Activated CD4-positive, alpha-beta T cell treated with anti-CD3 and anti-CD28 coated beads, Interleukin-2, amount 50 U/mL, for 48 hours (primary cell): ENCODE measurements around the gene YPEL5.

Experiments
- DNase-seq, 2 experiments: peaks; one replicate each; pipeline ENCODE4 v3.0.0-alpha.2; 2020

Gene YPEL5

DNA sequence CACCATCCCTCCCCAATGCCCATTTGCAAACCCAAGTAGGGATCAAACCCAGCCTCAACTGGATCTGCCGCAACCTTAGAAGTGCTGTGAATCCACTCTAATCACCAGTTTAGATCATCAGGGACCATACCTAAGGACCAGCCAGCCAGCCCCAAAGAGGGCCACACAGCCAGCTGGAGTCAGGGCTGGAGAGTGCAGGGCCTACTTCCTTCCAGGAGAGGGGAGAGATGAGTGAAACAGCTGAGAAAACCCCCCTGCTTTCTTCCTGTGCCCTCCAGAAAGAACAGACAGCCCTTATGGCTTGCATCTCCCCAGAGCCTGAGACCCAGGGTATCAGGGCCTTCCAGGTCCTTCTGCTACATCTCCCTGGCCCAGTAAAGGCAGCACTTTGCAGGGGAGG lies 25.8 kb downstream of the YPEL5 start:
- DNase-seq: no peak

DNA sequence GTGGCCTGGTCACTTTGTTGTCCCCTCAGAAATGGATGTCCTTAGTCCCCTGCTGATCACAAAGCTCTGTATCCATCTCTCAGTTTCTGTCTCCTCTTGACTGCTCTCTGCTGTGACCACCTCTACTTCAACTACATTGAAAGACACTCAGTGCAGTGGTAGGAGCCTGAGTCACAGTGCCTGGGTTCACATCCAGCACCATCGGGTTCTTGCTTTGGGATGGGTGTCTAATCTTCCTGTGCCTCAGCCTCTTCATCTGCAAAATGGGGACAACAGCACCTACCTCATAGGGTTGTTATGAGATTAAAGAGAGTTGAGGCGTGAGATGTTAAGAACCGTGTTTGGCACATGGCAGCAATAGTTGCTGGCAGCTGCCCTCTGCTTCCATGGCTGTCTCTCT lies 30.6 kb downstream of the YPEL5 start:
- DNase-seq: no peak

DNA sequence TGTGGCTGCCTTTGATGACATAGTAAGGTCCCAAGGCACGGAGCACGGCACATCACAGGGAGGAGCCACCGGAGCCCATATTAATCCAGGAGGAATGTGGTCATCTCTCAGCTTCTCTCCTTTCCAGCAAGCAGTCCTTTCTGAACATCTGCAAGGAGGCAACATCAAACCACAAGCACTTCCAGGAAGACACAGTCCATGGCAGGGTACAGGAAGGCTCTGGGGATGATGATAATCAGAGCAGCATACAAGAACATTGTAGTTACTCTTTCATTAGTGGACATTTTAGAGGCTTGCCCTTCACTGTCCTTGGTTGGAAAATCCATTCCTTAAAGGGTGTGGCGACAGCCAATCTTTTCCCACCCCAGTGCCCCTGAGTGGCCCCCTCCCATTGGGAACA lies 31.1 kb downstream of the YPEL5 start:
- DNase-seq: no peak

DNA sequence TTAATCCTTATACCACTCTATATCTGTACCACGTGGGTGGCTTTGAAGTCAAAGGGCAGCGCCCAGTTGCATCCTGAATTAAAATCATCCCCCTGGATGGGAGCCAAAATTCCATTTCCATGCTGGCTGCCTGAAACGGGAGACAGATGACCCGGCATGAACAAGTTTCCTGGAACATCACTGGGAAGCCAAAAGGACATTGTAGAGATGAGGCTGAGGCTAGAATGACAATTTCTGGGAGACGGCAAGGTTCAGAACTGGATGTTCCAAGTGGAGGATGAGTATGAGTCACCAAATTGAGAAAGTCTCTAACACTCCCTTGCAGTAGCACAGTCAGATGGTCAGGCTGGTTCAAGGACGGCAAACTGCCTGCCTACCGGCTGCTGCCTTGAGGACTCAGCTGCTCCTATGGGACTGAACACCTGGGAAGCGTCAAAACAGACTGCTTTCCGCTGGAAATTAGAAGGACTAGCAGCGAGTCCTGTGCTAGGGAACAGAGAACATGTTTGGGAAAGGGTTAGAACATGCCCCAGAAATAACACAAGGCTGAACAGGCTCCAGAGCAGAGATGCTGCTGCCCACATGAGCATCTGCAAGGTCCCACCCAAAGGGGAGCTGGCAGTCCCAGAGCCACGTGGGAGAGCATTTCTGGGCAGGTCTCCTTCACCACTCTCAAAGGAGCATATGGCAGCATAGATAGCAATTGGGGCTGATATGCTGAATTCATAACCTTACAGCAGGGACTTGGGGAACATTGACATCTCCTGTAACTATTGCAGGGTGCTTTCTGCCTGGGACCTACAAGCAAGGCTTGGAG lies 32.0 kb downstream of the YPEL5 start:
- DNase-seq: no peak

DNA sequence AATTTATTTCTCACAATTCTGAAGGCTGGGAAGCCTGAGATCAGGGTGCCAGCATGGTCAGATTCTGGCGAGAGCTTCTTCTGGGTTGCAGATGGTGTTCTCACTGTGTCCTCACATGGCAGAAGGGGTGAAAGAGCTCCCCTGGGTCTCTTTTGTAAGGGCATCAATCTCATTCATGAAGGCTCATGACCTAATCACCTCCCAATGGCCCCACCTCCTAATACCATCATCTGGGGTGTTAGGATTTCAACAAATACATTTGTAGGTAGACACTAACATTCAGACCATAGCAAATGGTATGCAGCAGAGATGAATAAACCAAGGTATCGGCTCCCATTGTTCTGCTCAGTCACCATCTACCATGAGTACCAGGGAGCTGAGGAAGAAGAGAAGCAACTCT lies 32.7 kb downstream of the YPEL5 start:
- no peak for DNase-seq

DNA sequence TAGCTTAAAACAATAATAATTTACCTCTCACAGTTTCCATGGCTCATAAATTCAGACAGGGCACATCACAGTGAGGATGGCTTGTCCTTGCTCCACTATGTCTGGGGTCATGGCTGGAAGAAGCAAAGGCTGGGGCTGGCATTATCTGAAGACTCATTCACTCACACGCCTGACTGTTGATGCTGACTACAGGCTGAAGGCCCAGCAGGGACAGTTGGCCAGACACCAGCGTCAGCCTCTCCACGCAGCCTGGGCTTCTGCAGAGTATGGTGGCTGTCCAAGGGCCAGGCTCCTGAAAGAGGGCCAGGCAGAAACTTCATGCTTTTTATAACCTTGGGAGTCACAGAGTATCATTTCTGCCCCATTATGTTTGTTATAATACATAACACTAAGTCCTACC lies 33.4 kb downstream of the YPEL5 start:
- no peak for DNase-seq

DNA sequence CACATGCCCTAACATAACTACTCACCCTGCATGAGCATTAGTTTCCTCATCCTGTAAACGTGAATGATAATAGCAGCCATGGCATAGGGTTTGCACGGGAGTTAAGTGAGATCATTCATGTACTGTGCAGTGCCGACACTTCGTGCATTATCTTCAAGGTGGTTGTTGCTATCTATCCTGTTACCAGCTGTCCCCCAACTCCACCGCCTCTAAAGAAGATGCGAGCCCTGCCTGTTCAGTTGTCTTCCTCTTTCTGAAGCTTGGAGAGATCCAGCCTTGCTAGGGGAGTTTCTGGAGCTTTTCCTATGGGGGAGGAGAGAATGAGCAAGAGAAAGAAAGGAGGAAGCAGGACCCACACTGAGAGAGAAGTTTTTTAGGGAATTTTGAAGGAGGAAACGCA lies 34.4 kb downstream of the YPEL5 start:
- DNase-seq: no peak

DNA sequence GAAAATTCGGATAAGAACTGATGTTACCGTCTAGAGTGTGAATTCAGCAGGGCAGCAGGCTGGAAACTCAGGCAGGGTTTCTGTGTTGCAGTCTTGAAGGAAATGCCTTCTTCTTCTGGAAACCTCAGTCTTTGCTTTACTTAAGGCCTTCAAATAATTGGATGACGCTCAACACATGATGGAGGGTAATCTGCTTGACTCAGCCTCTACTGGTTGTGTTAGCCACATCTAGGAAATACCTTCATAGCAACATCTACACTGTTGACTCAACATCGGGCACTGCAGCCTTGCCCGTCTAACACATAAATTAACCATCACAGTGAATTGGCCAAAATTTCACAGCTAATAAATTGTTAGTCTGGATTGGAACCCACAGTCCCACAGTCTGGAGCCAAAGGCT lies 37.2 kb downstream of the YPEL5 start:
- DNase-seq: no peak

DNA sequence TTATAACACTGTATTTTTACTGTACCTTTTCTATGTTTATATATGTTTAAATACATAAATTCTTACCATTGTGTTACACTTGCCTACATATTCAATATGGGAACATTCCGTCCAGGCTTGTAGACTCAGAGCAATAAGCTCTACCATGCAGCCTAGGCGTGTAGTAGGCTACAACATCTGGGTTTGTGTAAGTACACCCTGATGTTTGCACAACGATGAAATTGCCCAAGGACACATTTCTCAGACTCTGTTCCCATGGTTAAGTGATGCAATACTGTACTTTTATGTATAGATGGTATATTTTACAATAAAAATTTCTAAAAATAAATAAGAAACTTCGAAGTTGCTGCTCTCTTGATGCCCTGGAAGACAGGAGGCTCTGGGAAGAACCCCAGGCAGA lies 38.4 kb downstream of the YPEL5 start:
- no peak for DNase-seq

DNA sequence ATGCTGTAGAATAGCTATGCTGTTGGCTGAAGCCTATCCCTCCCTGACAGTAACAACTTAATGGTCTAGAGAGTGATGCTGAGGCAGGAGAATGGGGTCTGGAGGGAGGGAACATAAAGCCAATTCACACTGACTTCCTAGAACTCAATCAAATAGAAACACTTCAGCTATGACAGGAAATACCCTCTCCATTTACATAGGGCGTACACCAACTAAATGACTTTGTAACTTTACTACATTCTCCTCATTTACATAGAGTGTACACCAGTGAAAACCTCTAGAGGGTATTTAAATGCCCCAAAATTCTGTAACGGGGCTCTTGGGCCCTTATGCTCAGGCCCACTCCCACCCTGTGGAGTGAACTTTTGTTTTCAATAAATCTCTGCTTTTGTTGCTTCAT lies 41.5 kb downstream of the YPEL5 start:
- no peak for DNase-seq

DNA sequence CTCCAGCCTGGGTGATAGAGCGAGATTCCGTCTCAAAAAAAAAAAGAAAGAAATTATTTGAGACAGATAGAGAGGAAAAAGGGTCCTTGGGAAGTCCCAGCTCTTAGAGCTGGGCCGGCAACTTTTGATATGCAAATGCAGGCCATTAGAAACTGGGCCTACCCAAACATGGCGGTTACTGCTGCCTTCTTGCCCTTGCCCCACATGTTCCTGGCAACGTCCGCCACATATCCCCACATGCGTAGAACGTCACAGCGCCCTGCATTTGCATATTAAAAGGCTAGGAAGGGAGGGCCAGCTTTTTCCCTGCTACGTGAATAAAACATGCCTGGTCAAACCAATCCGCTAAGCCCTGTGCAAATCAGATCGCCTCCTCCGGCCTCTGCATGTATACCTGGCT lies 43.8 kb downstream of the YPEL5 start:
- DNase-seq: no peak

DNA sequence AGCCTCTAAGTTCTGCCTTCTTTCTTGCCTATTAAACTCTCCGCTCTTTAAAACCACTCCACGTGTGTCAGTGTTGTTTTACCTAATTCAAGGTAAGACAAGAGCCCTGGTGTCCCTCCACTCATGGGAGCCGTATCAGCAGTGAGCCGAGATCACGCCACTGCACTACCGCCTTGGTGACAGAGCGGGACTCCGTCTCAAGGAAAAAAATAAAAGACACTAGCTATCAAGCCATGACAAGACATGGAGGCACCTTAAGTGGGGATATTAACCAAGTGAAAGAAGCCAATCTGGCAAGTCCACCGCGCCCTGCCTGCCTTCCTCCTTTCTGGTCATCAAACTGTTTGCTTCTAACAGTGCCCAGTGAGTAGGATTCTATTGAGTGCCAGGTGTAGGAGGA lies 44.3 kb downstream of the YPEL5 start:
- no peak for DNase-seq

DNA sequence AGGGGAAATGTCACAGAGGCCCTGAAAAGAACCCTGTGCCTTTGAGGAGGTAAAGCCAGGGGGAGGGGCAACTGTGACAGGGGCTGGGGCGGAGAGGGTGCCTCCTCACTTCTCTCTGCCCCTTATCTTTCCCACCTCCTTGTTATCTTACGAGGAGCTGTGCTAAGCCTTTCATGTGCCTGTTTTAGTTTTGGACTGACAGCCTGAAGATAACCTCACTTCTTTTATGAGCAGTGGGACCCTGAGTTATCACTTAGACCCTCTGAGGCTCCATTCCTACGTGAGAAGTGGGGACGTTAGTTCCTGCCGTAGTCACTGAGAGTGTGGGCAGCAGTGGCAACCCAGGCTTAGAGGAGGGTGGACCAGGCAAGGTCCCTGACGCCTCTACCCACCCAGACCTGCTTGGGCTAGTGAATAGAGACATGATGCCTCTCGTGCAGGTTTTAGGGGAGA lies 45.0 kb downstream of the YPEL5 start:
- DNase-seq: no peak

DNA sequence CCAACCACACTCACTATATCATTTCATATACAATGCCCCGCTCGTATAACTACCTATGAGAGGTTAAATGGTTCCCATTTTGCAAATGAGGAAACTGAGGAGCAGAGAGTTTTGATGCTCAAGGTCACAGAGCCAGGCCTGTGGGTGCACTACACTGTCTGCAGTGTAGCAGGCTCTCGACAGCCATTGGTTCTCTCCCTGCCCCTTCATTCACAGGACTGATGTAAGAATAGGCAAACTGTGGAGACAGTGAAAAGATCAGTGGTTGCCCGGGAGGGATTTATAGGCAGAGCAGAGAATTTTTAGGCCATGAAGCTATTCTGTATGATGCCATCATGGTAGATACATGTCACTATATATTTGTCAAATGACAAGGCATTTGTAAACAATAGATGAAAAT lies 45.5 kb downstream of the YPEL5 start:
- no peak for DNase-seq

DNA sequence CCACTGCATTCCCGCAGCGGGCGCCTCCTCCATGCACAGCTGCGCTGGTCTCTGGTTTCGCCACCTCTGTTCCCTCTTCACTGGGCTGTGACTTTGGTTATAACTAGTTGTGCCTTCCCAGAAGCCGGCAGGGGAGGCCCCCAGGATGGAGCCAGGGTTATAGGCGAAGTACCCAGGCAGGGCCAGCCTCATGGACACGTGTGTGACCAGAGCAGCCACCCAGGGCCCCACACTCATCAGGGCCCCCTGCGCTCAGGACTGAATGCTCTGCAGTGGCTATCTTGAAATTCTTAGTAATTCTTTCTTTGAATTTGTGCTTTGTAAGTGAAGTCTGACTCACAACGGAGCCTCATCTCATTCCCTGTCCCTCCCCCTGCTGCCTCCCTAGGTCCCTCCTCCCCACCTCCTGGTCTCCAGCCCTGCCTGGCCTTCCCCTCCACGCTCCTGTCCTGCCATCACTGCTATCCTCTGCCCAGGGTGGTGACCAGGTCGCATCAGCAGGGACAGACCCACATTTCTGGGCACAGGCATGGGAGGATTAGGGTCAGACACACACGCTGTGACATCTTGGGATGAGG lies 46.4 kb downstream of the YPEL5 start:
- DNase-seq: no peak

DNA sequence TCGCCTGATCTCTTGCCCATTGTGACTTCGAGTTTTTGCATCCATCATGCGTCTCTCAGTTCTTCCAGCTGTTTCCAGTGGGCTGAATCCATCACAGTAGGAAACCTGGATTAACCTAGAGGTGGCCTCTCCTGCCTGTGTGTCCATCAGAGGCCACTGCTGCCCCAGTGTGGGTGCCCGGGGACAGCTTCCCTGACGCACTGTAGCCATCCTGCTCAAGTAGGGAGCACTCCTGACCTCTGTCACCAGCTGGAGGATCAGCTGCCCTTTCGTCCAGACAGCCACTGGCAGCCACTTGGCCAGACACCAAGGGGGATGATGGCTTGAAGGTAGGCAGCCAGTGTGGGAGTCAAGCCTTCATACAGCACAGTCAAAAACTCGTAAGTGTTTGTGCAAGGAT lies 47.6 kb downstream of the YPEL5 start:
- no peak for DNase-seq

DNA sequence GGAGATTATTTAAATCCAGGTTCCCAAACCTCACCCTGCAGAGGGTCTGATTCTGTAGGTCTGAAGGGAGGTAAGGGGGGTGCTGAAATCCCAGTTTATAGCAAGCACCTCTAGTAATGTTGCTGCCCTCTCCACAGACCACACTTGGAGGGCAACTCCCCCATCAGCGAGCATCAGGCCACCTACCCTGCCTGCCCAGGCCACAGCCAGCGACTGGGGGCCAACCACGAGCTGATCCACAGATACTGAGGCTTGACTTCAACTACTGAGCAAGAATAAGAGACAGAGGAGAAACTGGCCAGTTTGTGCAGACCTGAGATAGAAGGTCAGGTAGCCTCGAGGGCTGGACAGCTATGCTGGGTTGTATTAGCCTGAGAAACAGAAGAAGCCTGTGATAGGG lies 48.2 kb downstream of the YPEL5 start:
- no peak for DNase-seq

DNA sequence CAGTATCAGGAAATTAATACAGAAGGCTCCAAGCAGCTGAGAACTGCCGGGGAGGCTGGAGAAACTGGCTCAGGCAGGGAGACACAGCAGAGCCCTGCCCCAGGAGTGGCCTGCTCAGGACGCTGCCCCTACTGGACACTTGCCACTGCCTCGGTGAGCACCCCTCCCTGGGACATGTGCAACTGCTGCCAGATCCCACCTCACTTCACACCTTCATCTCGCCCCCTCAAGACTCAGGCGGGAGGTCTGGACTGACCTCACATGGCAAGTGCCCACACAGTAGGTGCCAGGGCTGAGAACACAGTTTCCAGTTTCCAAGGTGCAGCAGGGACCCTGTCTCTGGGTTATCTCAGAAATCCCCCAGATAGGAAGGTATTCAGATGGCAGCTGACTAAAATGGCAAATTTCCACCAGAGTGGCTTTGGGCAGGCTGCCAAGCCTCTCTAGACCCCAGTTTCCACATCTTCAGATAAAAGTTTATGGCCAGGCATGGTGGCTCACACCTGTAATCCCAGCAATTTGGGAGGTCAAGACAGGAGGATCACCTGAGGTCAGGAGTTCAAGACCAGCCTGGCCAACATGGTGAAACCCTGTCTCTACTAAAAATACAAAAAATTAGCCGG lies 50.9 kb downstream of the YPEL5 start:
- no peak for DNase-seq

DNA sequence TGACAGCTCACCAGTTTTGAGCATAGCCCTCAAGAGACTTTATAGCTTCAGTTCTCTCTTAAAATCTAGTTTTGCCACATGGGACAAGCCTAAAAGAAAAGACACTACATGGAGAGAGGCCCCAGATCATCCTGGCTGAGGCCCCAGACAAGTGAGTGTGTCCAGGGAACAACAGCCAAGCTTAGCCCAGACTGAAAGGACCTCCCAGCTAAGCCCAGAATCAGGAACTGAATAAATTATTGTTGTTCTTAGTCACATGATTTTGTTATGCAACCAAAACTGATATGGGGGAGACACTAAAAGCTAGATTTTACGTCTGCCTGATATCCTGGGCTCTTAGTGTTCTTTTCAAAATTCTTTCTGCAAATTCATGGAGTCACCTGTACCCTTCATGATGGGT lies 55.2 kb downstream of the YPEL5 start:
- DNase-seq: no peak

DNA sequence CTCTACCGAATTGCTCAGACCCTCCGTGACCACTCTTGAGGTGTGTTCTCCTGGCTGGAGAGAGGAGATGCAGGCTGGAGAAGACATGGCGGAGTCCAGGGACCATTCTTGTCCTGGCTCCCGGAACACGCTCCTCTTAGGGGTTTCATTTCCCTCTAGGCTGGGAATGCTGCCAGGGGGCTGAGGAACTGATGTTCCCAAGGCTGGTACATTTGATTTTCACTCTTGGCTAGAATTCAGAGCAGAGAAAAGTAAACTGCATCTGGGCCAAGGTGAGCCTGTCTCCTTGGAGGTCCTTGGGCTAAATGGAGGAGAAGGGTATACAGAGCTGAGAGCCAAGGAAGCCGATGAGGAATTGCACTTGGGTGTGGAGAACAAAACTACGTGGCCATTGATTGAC lies 56.3 kb downstream of the YPEL5 start:
- no peak for DNase-seq

DNA sequence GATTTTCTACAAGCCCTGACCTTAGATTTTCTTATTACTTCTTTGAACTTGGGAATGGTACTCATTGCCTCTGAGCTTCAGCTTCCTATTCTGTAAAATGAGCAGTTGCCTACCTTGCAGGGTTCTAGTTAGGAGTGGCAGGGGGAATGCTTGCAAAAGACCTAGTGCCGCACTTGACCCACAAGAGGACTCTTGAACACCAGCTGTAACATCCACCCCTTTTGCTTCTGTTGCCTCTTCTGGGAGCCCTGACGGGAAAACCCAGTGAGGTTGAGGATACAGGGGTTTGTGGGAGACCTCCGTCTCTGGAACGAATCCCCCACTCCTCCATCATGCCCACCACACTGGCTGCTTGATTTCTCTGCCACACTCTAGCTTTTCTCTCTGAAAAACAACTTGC lies 57.5 kb downstream of the YPEL5 start:
- DNase-seq: no peak

DNA sequence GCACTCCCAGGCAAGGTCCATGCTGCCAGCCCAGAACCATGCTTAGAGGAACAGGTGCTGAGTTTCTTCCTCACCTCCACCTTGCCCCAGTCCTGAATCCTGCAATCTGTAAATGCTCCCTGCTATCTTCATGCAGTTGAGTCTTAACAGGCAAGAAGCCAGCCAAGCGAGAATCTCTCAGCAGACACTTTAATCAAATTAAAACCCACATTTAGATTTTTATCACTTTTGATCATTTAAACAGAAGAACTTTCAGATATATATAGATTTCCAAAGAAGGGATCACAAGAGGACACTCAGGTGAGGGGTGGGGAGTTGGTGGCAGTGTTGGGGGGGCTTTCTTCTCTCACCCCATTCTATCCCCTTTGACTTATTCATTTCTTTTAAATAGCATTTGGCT lies 58.6 kb downstream of the YPEL5 start:
- DNase-seq: no peak

DNA sequence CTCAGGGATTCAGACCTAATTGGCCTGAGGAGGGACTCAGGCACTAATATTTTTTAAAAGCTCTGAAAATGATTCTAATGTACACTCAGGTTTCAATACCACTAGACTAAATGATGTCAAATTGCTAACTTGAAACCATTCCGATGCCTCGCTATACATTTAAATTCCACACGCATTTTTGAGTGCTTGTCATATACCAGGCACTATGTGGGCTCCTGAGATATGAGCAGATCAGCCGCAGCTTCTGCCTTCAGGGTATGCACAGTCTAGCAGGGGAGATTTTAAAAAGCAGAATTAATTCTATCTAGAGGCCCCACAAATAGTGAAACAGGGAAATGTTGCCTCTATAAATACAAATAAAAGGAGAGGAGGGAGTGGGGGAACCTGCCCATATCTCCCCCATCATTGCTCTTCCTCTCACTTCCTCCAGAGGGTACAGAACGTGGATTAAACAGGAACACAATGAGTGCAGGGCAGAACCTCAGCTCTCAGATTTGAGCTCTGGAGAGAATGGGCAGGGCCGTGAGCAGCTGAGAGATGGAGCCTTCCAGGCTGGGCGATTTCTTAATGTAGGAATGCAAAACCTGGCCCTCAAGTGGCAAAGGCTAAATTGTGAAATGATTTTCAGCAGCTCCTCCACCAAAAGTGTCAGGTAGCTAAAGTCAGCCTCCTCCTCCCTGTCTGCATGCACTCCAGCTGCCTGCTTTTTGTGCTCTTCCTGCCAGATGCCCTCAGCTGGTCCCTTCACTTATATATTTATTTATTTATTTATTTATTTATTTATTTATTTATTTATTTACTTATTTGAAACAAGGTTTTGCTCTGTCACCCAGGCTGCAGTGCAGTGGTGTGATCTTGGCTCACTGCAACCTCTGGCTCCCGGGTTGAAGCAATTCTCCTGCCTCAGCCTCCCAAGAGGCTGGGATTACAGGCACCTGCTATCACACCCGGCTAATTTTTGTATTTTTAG lies 59.9 kb downstream of the YPEL5 start:
- no peak for DNase-seq
